K562 (cell line): ENCODE results near the gene SLC35G3. TPM values are rescaled to one million over a fixed set of nuclear protein-coding genes. Genes with fewer than 3 reads are reported as not detected.

ENCODE experiments used
- ATAC-seq: fragments of 200-7000 bp; cut with Tn5 transposase; 3 replicates; pipeline ENCODE4 v1.9.1; 2020; ENCODE audit warnings: moderate library complexity
- BruUV-seq: library from RNA; stranded (reverse); fragments of 400-500 nt; replicated peaks from 2 replicates; lab custom pipeline; 2021; lab: Mats Ljungman, UMichigan
- CTCF ChIA-PET: fragments of 300-600 bp; formaldehyde crosslinking; extraction: SDS; loops from one replicate; lab custom pipeline; 2021; ENCODE audit warnings: low intra/inter-chr PET ratio; lab: Yijun Ruan, JAX
- POLR2A ChIA-PET: fragments of 300-600, 350-650 bp; sonication (Branson Sonifier 250); formaldehyde crosslinking; extraction: SDS; loops from one replicate; lab custom pipeline; 2021; ENCODE audit warnings: antibody characterized with exemption, inconsistent platforms; lab: Yijun Ruan, JAX
- DNase-seq, 4 experiments: peaks; one replicate each; pipeline versions ENCODE4 v3.0.0 to v3.0.0-alpha.2; 2011 to 2018; ENCODE audit warnings: low spot score in 3 of 4, mixed read lengths in 3 of 4; ENCODE audit errors: extremely low read depth in 1 of 4
- FAIRE-seq: peaks from 2 replicates; lab custom pipeline; 2011; peaks lifted over from hg19 to GRCh38; lab: Jason Lieb, UNC
- H2AFZ ChIP-seq: 2 replicates; pipeline ENCODE4 v1.6.0; 2011; ENCODE audit warnings: low read depth, low read length, control low read depth, inconsistent platforms
- H3K27ac ChIP-seq: fragments of 200-600 bp; 3 replicates; pipeline ENCODE4 v1.8.0; 2011; ENCODE audit warnings: low read depth, mild to moderate bottlenecking, control low read depth, inconsistent platforms, low read length, moderate library complexity, mixed read lengths; ENCODE audit errors: extremely low read depth
- H3K27me3 ChIP-seq, 2 experiments: fragments of 300-600 bp in 1 of 2; 2 replicates in 1 of 2; 3 replicates in 1 of 2; pipeline versions ENCODE4 v1.6.0 to v1.8.0; 2011; ENCODE audit warnings: inconsistent platforms in 2 of 2, low read length in 2 of 2, mild to moderate bottlenecking in 1 of 2, mixed read lengths in 1 of 2, moderate library complexity in 1 of 2; ENCODE audit not compliant: control insufficient read depth in 2 of 2, insufficient read depth in 2 of 2
- H3K36me3 ChIP-seq: fragments of 300-600 bp; 3 replicates; pipeline ENCODE4 v1.8.0; 2011; ENCODE audit warnings: mild to moderate bottlenecking, low read length, inconsistent platforms; ENCODE audit not compliant: control insufficient read depth, insufficient read depth
- H3K4me1 ChIP-seq, 2 experiments: fragments of 200-600 bp in 1 of 2; replicated peaks in 1 of 2; 2 replicates in 1 of 2; 3 replicates in 1 of 2; pipeline versions ENCODE4 v1.5.1 to v1.8.0; 2011; ENCODE audit warnings: inconsistent platforms in 2 of 2, low read length in 2 of 2, mild to moderate bottlenecking in 1 of 2, mixed read lengths in 1 of 2, moderate library complexity in 1 of 2; ENCODE audit not compliant: control insufficient read depth in 2 of 2, insufficient read depth in 2 of 2
- H3K4me2 ChIP-seq: 2 replicates; pipeline ENCODE4 v1.6.1; 2011; ENCODE audit warnings: low read length, control low read depth, inconsistent platforms, mixed read lengths; ENCODE audit not compliant: insufficient read depth
- H3K4me3 ChIP-seq: fragments of 200-600 bp; sonication (generic), shearing (Covaris generic); 2 replicates; pipeline ENCODE4 v1.5.1; 2016; ENCODE audit warnings: control low read depth, inconsistent platforms
- H3K79me2 ChIP-seq: fragments of 200-600 bp; 3 replicates; pipeline ENCODE4 v1.8.0; 2011; ENCODE audit warnings: low read length, inconsistent platforms; ENCODE audit not compliant: control insufficient read depth, insufficient read depth
- H3K9ac ChIP-seq, 2 experiments: 2 replicates each; pipeline versions ENCODE4 v1.6.0 to v1.6.1; 2011; ENCODE audit warnings: low read depth in 2 of 2, low read length in 2 of 2, control low read depth in 1 of 2, inconsistent platforms in 1 of 2, mild to moderate bottlenecking in 1 of 2, mixed read lengths in 1 of 2; ENCODE audit not compliant: insufficient read depth in 1 of 2
- H3K9me1 ChIP-seq: one replicate; pipeline ENCODE4 v1.6.0; 2011; ENCODE audit warnings: inconsistent platforms, mild to moderate bottlenecking, low read length, moderate library complexity; ENCODE audit not compliant: control insufficient read depth, insufficient read depth
- H3K9me3 ChIP-seq: replicated peaks from 2 replicates; pipeline ENCODE4 v1.5.1; 2011; ENCODE audit warnings: low read depth, low read length, inconsistent platforms; ENCODE audit not compliant: control insufficient read depth, insufficient read depth
- H4K20me1 ChIP-seq: replicated peaks from 2 replicates; pipeline ENCODE4 v1.6.1; 2011; ENCODE audit warnings: low read length, inconsistent platforms, mixed read lengths; ENCODE audit not compliant: control insufficient read depth, insufficient read depth
- CTCF ChIP-seq, 3 experiments: IDR thresholded peaks in 2 of 3; conservative IDR thresholded peaks in 1 of 3; 2 replicates each; pipeline ENCODE4 v1.5.1; 2011 to 2012; ENCODE audit warnings: low read length in 3 of 3, mild to moderate bottlenecking in 3 of 3, control low read depth in 2 of 3, improper control_type of control experiment in 1 of 3, inconsistent platforms in 1 of 3, low read depth in 1 of 3, mixed read lengths in 1 of 3, moderate library complexity in 1 of 3; ENCODE audit not compliant: insufficient read depth in 2 of 3
- EP300 ChIP-seq: IDR thresholded peaks from 2 replicates; pipeline ENCODE4 v1.6.1; 2012; ENCODE audit warnings: low read length, improper control_type of control experiment
- NBN ChIP-seq: fragments of 450-650 bp; IDR thresholded peaks from 2 replicates; pipeline ENCODE4 v1.6.1; 2016; ENCODE audit warnings: low read depth, mild to moderate bottlenecking
- PCBP1 ChIP-seq: fragments of 200-400 bp; formaldehyde crosslinking; IDR thresholded peaks from 2 replicates; pipeline ENCODE4 v1.6.1; 2018; ENCODE audit warnings: mild to moderate bottlenecking, low read depth, low read length; ENCODE audit not compliant: poor library complexity, severe bottlenecking
- WGBS: fragments of 100-300 bp; shearing (Covaris generic); methylation state at CpG from one replicate; pipeline ENCODE4 v1.1.6; 2016; ENCODE audit warnings: low coverage, mixed read lengths; ENCODE audit not compliant: insufficient coverage; ENCODE audit errors: missing lambda C conversion rate; 5-methylcytosine and 5-hydroxymethylcytosine counted together
- in situ Hi-C: fragments of 300-500 bp; cut with MboI; formaldehyde crosslinking; loops from 4 replicates; pipeline ENCODE4 v1.15.0; 2018; ENCODE audit warnings: inconsistent platforms, mixed read lengths
- intact Hi-C: fragments of 100-400 bp; cut with micrococcal nuclease; formaldehyde crosslinking; loops from 2 replicates; pipeline ENCODE4 v1.14.2; 2022
- polyA plus RNA-seq, 8 experiments: library from polyadenylated mRNA; depleted of rRNA in 4 of 8; stranded (reverse) in 5 of 8; unstranded in 3 of 8; fragments of >200 nt; fragmentation: Nextera tagmentation in 2 of 8; fragmentation: Illumina TruSeq in 1 of 8; extraction: Ambion mirVana in 2 of 8; extraction: Trizol in 1 of 8; gene quantifications; 2 replicates each; pipeline versions ENCODE4 v1.2.1 to v1.2.3, GENCODE V29; 2011 to 2014; ENCODE audit warnings: inconsistent platforms in 1 of 8, missing spikeins in 1 of 8
- total RNA-seq, 7 experiments: library from RNA; depleted of rRNA in 6 of 7; stranded (reverse); fragments of >200 nt in 6 of 7; fragmentation: Illumina TruSeq in 2 of 7; extraction: Trizol in 2 of 7; gene quantifications; 2 replicates each; pipeline versions ENCODE4 v1.2.1 to v1.2.3, GENCODE V29; 2011 to 2021; ENCODE audit warnings: low replicate concordance in 1 of 7

Gene SLC35G3
- total and polyA plus RNA-seq, 9 of the 15 experiments (the other 6 are each of a cell fraction or from before 2014, with no cell fraction given), result not detected

GRCh38 chr17:35242158-35242804, 48.1 kb upstream of the SLC35G3 start:
- WGBS, result 33% methylated on average over 39 of the region's 43 CpGs
- Histone ChIP-seq H3K9me1 (no peaks in the 10 kb centered on the region), H3K27ac (no peak overlapping the region), H4K20me1 (no peaks in the 10 kb centered on the region), H3K9ac (no peak overlapping the region), H3K4me1 (peaks cover 3 to 12% of the 10 kb centered on the region in 2 experiments; a peak in 4 of 5 replicates), H2AFZ (0 out of 2 replicates have a peak overlapping the region, but pooled peaks have one; percentile 48), H3K79me2 (no peaks in the 10 kb centered on the region), H3K36me3 (no peaks in the 10 kb centered on the region), H3K27me3 (peaks cover 4 to 24% of the 10 kb centered on the region in 2 experiments; a peak in 3 of 5 replicates), H3K4me3 (peak overlapping the region; percentile 36), H3K9me3 (no peaks in the 10 kb centered on the region), H3K4me2 (peak overlapping the region; percentile 28)
- ATAC-seq (peak; percentile 17; the same call in 1 of the 3 replicates), DNase-seq (peak in 3 of 4 experiments; percentile 14 to 22 (median 14)), FAIRE-seq (no peak)
- TF ChIP-seq CTCF (IDR thresholded peaks at IDR 0.05 in 2 of 3, conservative IDR thresholded peaks at IDR 0.05 in 1 of 3; ENCODE audit: insufficient read depth in 2 of 3, low read depth in 1 of 3, low read length in 3 of 3) (peak in 1 of 3 experiments; percentile 27; a peak in 1 of 6 replicates), NBN (no peak), EP300 (no peak), PCBP1 (peak; percentile 32)
- CTCF ChIA-PET, result no interaction called here
- intact Hi-C loops (no loop called here), in situ Hi-C loops (no loop called here)
- BruUV-seq, result TSS peak; percentile 50
- POLR2A ChIA-PET, result no interaction called here
